ENCODE measurements around the gene TSPAN9.

Gene TSPAN9

DNA sequence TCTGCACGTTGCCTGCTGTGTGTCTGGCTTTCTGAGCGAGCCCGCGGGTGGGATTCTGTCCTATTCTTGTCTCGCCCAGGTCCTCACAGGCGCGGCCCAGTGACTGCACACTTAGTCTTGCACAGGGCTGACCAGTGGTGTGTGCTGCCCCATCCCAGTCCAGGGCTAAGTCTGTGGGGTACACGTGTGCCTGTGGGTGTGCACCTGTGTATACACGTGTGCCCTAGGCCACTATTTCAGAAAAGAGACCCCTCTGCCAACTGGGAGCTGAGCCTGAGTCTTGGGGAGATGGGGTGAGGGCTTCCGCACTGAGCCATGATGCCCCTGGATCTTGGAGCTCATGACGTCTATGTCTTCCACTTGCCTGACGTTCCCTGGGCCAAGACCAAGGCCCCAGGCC, 228.3 kb downstream of the TSPAN9 start:
- H3K9me3 ChIP-seq (ENCODE audit: insufficient read depth, low read length): no peaks in the 10 kb centered on the region
- H3K27ac ChIP-seq (ENCODE audit: low read depth, low read length): no peak overlapping the region
- no peaks in the 10 kb centered on the region for H3K9me2 ChIP-seq (replicated peaks; ENCODE audit: insufficient read depth, low read length)
- no peak overlapping the region for H2AFZ ChIP-seq (ENCODE audit: low read depth, low read length, severe bottlenecking)
- no peak overlapping the region for H3K4me3 ChIP-seq (ENCODE audit: insufficient read depth, low read length, poor library complexity, severe bottlenecking)
- no peaks in the 10 kb centered on the region for H4K20me1 ChIP-seq (ENCODE audit: low read depth, low read length)
- no peaks in the 10 kb centered on the region for H3F3A ChIP-seq (ENCODE audit: insufficient read depth)
- H3K27me3 ChIP-seq (ENCODE audit: low read length): no peaks in the 10 kb centered on the region
- no peak for TF ChIP-seq EZH2phosphoT487 (conservative IDR thresholded peaks at IDR 0.05; ENCODE audit: low read length)
- TF ChIP-seq, protein P1, sequence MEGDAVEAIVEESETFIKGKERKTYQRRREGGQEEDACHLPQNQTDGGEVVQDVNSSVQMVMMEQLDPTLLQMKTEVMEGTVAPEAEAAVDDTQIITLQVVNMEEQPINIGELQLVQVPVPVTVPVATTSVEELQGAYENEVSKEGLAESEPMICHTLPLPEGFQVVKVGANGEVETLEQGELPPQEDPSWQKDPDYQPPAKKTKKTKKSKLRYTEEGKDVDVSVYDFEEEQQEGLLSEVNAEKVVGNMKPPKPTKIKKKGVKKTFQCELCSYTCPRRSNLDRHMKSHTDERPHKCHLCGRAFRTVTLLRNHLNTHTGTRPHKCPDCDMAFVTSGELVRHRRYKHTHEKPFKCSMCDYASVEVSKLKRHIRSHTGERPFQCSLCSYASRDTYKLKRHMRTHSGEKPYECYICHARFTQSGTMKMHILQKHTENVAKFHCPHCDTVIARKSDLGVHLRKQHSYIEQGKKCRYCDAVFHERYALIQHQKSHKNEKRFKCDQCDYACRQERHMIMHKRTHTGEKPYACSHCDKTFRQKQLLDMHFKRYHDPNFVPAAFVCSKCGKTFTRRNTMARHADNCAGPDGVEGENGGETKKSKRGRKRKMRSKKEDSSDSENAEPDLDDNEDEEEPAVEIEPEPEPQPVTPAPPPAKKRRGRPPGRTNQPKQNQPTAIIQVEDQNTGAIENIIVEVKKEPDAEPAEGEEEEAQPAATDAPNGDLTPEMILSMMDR (IDR thresholded peaks at IDR 0.05; ENCODE audit: insufficient read depth, low read length, poor library complexity, severe bottlenecking): no peak
- H3K4me2 ChIP-seq (ENCODE audit: low read depth, low read length, poor library complexity, severe bottlenecking): no peak overlapping the region
- H3K79me2 ChIP-seq (ENCODE audit: insufficient read depth, low read length): no peaks in the 10 kb centered on the region
- no peaks in the 10 kb centered on the region for H3K36me3 ChIP-seq (ENCODE audit: low read length)
- no peak overlapping the region for H3K9ac ChIP-seq (ENCODE audit: low read length)

- no peak overlapping the region for H3K27ac ChIP-seq (ENCODE audit: low read depth, low read length)
- no peaks in the 10 kb centered on the region for H4K20me1 ChIP-seq (ENCODE audit: low read depth, low read length)
- no peaks in the 10 kb centered on the region for H3K9me3 ChIP-seq (ENCODE audit: insufficient read depth, low read length)
- no peaks in the 10 kb centered on the region for H3F3A ChIP-seq (ENCODE audit: insufficient read depth)
- H3K4me2 ChIP-seq (ENCODE audit: low read depth, low read length, poor library complexity, severe bottlenecking): no peak overlapping the region
- H3K9me2 ChIP-seq (replicated peaks; ENCODE audit: insufficient read depth, low read length): no peaks in the 10 kb centered on the region
- H3K36me3 ChIP-seq (ENCODE audit: low read length): no peaks in the 10 kb centered on the region
- no peak overlapping the region for H3K4me3 ChIP-seq (ENCODE audit: insufficient read depth, low read length, poor library complexity, severe bottlenecking)
- no peaks in the 10 kb centered on the region for H3K27me3 ChIP-seq (ENCODE audit: low read length)
- H3K79me2 ChIP-seq (ENCODE audit: insufficient read depth, low read length): no peaks in the 10 kb centered on the region
- H2AFZ ChIP-seq (ENCODE audit: low read depth, low read length, severe bottlenecking): no peak overlapping the region
- no peak overlapping the region for H3K9ac ChIP-seq (ENCODE audit: low read length)
- TF ChIP-seq EZH2phosphoT487 (conservative IDR thresholded peaks at IDR 0.05; ENCODE audit: low read length): no peak
- TF ChIP-seq, protein P1 (IDR thresholded peaks at IDR 0.05; ENCODE audit: insufficient read depth, low read length, poor library complexity, severe bottlenecking): no peak
Observed at GRCh38 chr12:3305904-3306619, 228.9 kb downstream of the TSPAN9 start.

- TF ChIP-seq EZH2phosphoT487 (conservative IDR thresholded peaks at IDR 0.05; ENCODE audit: low read length): no peak
- TF ChIP-seq, protein P1 (IDR thresholded peaks at IDR 0.05; ENCODE audit: insufficient read depth, low read length, poor library complexity, severe bottlenecking): no peak
- H3K27me3 ChIP-seq (ENCODE audit: low read length): no peaks in the 10 kb centered on the region
- no peaks in the 10 kb centered on the region for H3F3A ChIP-seq (ENCODE audit: insufficient read depth)
- H3K4me3 ChIP-seq (ENCODE audit: insufficient read depth, low read length, poor library complexity, severe bottlenecking): no peak overlapping the region
- H2AFZ ChIP-seq (ENCODE audit: low read depth, low read length, severe bottlenecking): no peak overlapping the region
- H3K27ac ChIP-seq (ENCODE audit: low read depth, low read length): no peak overlapping the region
- H3K9me3 ChIP-seq (ENCODE audit: insufficient read depth, low read length): no peaks in the 10 kb centered on the region
- H3K4me2 ChIP-seq (ENCODE audit: low read depth, low read length, poor library complexity, severe bottlenecking): no peak overlapping the region
- H3K79me2 ChIP-seq (ENCODE audit: insufficient read depth, low read length): no peaks in the 10 kb centered on the region
- no peak overlapping the region for H3K9ac ChIP-seq (ENCODE audit: low read length)
- H4K20me1 ChIP-seq (ENCODE audit: low read depth, low read length): no peaks in the 10 kb centered on the region
- no peaks in the 10 kb centered on the region for H3K36me3 ChIP-seq (ENCODE audit: low read length)
- H3K9me2 ChIP-seq (replicated peaks; ENCODE audit: insufficient read depth, low read length): no peaks in the 10 kb centered on the region
Observed at GRCh38 chr12:3307389-3307788, 230.2 kb downstream of the TSPAN9 start.

Measured in SU-DHL-6 (cell line).